ENCODE results near the gene OR6C75. TPM values are rescaled to one million over a fixed set of nuclear protein-coding genes. Genes with fewer than 3 reads are reported as not detected.
A peak's percentile ranks its signal among the peaks of the same experiment; 100 is the strongest.
"Not testable (repeated sequence)": the region's sequence is repeated elsewhere in the genome, so short reads cannot be mapped to it uniquely, and the experiment has no call there.

Gene OR6C75
- total RNA-seq, 2 donors from 2014 or later, result not detected

- not testable (repeated sequence) for H3K27ac Mint-ChIP-seq; H3K9me3 Mint-ChIP-seq; H3K4me1 Mint-ChIP-seq; ATAC-seq (replicated peaks); H3K4me3 Mint-ChIP-seq; H3K36me3 Mint-ChIP-seq (ENCODE audit: low read depth)
- peaks cover 30% of the 10 kb centered on the region for H3K27me3 Mint-ChIP-seq
Measured at GRCh38 chr12:55412138-55412537, 49.4 kb downstream of the OR6C75 start.

- not testable (repeated sequence) for H3K4me3 Mint-ChIP-seq; H3K9me3 Mint-ChIP-seq; H3K36me3 Mint-ChIP-seq (ENCODE audit: low read depth); ATAC-seq (replicated peaks); H3K27ac Mint-ChIP-seq; H3K4me1 Mint-ChIP-seq
- H3K27me3 Mint-ChIP-seq, result peaks cover 42% of the 10 kb centered on the region
Measured at GRCh38 chr12:55413498-55414388, 51.0 kb downstream of the OR6C75 start.

- H3K9me3 Mint-ChIP-seq; ATAC-seq (replicated peaks); H3K27ac Mint-ChIP-seq; H3K36me3 Mint-ChIP-seq (ENCODE audit: low read depth); H3K4me3 Mint-ChIP-seq; H3K4me1 Mint-ChIP-seq: not testable (repeated sequence)
- H3K27me3 Mint-ChIP-seq, result peaks cover 44% of the 10 kb centered on the region
Measured at GRCh38 chr12:55414396-55414823, 51.6 kb downstream of the OR6C75 start.

DNA sequence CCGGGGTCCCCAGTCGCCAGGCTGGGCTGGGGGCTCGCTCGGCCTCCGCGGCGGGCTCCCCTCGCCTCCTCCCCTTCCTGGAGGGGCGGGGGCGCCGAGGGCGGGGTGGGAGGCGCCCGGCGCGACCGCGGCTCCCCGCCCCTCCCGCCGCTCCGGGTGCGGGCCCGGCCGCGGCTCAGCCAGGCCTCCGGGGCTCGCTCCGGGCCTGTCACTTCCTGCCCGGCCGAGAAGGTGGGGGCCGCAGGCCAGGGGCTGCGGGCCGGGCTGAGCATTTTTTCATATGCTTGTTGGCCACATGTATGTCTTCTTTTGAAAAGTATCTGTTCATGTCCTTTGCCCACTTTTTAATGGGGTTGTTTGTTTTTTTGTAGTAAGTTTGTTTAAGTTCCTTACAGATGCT lies 52.1 kb downstream of the OR6C75 start:
- peaks cover 48% of the 10 kb centered on the region for H3K27me3 Mint-ChIP-seq
- not testable (repeated sequence) for H3K4me1 Mint-ChIP-seq; H3K4me3 Mint-ChIP-seq; H3K36me3 Mint-ChIP-seq (ENCODE audit: low read depth); H3K9me3 Mint-ChIP-seq; H3K27ac Mint-ChIP-seq
- peak; percentile 72 for ATAC-seq (replicated peaks)

- peaks cover 52% of the 10 kb centered on the region for H3K27me3 Mint-ChIP-seq
- no peak for ATAC-seq (replicated peaks)
- no peak overlapping the region for H3K27ac Mint-ChIP-seq
- no peaks in the 10 kb centered on the region for H3K4me1 Mint-ChIP-seq
- no peaks in the 10 kb centered on the region for H3K36me3 Mint-ChIP-seq (ENCODE audit: low read depth)
- no peaks in the 10 kb centered on the region for H3K9me3 Mint-ChIP-seq
- no peak overlapping the region for H3K4me3 Mint-ChIP-seq
Measured at GRCh38 chr12:55416961-55417360, 54.2 kb downstream of the OR6C75 start.

Other genes with a start within 250 kb of the OR6C75 start
- gene OR9K2, start 236.6 kb upstream of the OR6C75 start, total RNA-seq, result not detected
- not detected for gene OR10A7, start 141.9 kb upstream of the OR6C75 start, total RNA-seq
- gene OR6C74, start 118.4 kb upstream of the OR6C75 start, total RNA-seq, result not detected
- not detected for gene OR6C6, start 66.4 kb upstream of the OR6C75 start, total RNA-seq
- gene OR6C1, start 48.6 kb upstream of the OR6C75 start, total RNA-seq, result not detected
- not detected for gene OR6C3, start 32.2 kb upstream of the OR6C75 start, total RNA-seq
- not detected for gene OR6C65, start 37.6 kb downstream of the OR6C75 start, total RNA-seq
- not detected for gene OR6C76, start 63.3 kb downstream of the OR6C75 start, total RNA-seq
- gene OR6C2, start 81.1 kb downstream of the OR6C75 start, total RNA-seq, result not detected
- gene OR6C70, start 107.2 kb downstream of the OR6C75 start, total RNA-seq, result not detected
- gene OR6C68, start 129.4 kb downstream of the OR6C75 start, total RNA-seq, result not detected
- gene OR6C4, start 186.6 kb downstream of the OR6C75 start, total RNA-seq, result not detected
- under 1 TPM in 1 of 2 donors, not detected in 1; 0.15 TPM for gene OR2AP1, start 209.5 kb downstream of the OR6C75 start, total RNA-seq